ENCODE measurements around the gene CYBA. TPM values are rescaled to one million over a fixed set of nuclear protein-coding genes. Genes with fewer than 3 reads are reported as not detected.

Gene CYBA
- total RNA-seq, 2 donors from 2014 or later = 368 to 389 TPM

DNA sequence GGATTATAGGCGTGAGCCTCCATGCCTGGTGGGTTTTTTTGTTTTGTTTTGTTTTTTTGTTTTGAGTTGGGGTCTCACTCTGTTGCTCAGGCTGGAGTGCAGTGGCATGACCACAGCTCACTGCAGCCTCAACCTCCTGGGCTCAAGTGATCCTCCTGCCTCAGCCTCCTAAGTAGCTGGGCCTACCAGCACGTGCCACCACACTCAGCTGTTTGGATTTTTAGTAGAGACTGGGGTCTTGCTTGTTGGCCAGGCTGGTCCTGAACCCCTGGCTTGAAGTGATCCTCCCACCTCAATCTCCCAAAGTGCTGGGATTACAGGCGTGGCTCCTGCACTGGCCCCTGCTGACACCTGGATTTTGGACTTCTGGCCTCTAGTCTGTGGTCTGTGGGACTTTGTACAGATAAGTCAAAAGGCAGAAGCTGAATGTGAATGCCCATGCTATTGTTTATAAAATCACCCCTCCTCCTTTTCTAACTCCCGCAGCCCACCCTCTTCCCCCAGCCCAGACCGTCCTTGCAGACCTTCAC is 29.8 kb upstream of the CYBA start:
- Histone ChIP-seq H3K27ac (no peak overlapping the region), H3K27me3 (peaks cover 14% of the 10 kb centered on the region), H3K9ac (ENCODE audit: low read depth in 2 of 2, low read length in 2 of 2) (no peak overlapping the region), H3K4me1 (peaks cover 4% of the 10 kb centered on the region), H3K36me3 (no peaks in the 10 kb centered on the region), H3K4me3 (no peak overlapping the region), H3K9me3 (no peaks in the 10 kb centered on the region)
- DNase-seq = no peak
- intact Hi-C loops (cut with DNase I) = no loop called here
- TF ChIP-seq, protein P1, sequence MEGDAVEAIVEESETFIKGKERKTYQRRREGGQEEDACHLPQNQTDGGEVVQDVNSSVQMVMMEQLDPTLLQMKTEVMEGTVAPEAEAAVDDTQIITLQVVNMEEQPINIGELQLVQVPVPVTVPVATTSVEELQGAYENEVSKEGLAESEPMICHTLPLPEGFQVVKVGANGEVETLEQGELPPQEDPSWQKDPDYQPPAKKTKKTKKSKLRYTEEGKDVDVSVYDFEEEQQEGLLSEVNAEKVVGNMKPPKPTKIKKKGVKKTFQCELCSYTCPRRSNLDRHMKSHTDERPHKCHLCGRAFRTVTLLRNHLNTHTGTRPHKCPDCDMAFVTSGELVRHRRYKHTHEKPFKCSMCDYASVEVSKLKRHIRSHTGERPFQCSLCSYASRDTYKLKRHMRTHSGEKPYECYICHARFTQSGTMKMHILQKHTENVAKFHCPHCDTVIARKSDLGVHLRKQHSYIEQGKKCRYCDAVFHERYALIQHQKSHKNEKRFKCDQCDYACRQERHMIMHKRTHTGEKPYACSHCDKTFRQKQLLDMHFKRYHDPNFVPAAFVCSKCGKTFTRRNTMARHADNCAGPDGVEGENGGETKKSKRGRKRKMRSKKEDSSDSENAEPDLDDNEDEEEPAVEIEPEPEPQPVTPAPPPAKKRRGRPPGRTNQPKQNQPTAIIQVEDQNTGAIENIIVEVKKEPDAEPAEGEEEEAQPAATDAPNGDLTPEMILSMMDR (IDR thresholded peaks at IDR 0.05) = no peak

DNA sequence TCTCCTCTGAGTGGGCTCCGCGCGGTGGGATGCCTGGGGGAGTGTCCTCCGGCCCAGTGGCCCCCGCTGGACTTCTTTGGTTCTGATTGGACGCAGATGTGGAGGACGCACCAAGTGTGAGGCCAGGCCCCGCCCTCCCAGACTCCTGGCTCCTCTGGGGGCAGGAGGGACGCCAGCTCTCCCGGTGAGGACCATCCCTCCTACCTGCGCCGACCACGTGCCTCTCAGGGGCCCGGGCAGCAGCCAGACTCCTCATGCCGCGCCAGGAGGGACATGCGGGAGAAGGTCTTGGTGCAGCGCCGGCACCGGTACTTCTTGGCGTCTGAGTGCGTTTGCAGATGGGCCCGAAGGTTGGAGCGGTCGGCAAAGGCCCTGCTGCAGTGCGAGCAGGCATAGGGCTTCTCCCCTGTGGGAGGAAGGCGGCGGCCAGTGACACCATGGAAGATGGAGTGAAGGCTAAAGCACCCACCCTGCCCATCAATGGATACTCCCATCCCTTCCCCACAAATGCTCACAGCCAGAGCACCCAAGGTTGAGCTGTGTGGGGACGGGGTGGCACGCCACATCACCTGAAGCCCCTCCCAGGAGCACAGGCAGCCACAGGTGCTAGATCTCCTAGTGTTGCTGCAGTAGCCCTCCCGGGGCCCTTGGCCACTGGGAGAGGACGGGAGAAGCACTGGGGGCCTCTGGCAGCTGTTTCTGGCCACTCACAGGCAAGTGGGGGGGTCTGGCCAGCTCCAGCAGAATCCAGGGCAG is 27.5 kb upstream of the CYBA start:
- DNase-seq = no peak
- TF ChIP-seq, protein P1 (IDR thresholded peaks at IDR 0.05) = no peak
- Histone ChIP-seq H3K4me3 (no peak overlapping the region), H3K4me1 (peaks cover 4% of the 10 kb centered on the region), H3K36me3 (no peaks in the 10 kb centered on the region), H3K9ac (ENCODE audit: low read depth in 2 of 2, low read length in 2 of 2) (no peak overlapping the region), H3K9me3 (no peaks in the 10 kb centered on the region), H3K27ac (no peak overlapping the region), H3K27me3 (peaks cover 8% of the 10 kb centered on the region)
- intact Hi-C loops (cut with DNase I) = no loop called here

DNA sequence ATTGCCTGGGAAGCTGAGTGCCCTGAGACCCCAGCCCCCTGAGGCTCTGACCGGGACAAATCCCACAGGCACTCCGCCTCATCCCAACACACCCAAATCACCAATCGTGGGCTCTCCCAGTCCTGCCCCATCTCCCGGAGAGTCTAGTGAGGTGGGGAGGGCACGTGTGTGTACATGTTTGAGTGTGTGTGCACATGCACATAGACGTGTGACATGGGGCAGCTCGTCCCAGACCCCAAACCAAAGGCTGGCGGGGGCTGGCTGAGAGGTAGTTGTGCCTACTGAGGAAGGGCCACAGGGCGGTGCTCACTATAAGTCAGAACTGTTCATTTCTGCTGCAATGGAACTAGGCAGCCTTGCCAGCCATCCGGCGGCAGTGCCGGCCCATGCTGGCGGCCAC is 26.9 kb upstream of the CYBA start:
- no peak overlapping the region for H3K4me3 ChIP-seq
- no peaks in the 10 kb centered on the region for H3K9me3 ChIP-seq
- no peak overlapping the region for H3K27ac ChIP-seq
- H3K4me1 ChIP-seq = peaks cover 4% of the 10 kb centered on the region
- DNase-seq = no peak
- H3K9ac ChIP-seq (ENCODE audit: low read depth in 2 of 2, low read length in 2 of 2) = no peak overlapping the region
- intact Hi-C loops (cut with DNase I) = no loop called here
- H3K27me3 ChIP-seq = peaks cover 8% of the 10 kb centered on the region
- TF ChIP-seq, protein P1 (IDR thresholded peaks at IDR 0.05) = no peak
- H3K36me3 ChIP-seq = no peaks in the 10 kb centered on the region

DNA sequence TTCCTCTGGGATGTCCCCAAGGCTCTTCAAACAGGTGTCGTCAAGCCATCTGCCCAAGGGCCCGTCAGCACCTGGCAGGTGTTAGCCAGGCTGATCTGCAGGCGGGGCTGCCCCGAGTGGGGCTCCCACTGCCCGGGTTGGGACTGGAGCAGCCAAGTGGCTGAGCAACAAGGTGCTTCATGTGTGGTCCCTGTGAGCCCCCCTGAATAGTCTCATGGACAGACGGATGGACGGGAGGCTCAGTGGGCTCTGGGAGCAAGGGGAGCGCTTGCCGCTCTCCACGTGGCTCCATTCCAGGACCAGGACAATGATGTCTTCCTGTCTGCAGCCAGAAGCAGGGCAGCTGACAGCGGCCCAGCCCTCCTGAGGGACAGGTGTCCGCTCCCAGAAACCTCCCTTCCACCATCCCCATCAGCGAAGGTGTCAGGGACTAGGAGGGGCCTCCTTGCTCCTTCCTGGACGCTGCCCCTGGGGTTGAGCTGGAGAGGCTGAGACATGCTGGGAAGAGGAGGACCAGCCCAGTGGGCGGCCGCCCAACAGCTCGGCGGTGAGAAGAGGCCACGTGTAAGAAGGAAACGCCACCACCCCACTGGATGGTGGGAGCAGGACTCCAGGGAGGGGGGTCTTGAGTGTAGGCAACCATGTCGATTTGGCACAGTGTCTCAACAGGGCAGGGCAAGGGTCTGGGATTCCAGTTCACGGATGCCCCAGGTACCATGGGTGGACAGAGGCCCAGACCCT is 25.8 kb upstream of the CYBA start:
- Histone ChIP-seq H3K9me3 (no peaks in the 10 kb centered on the region), H3K9ac (ENCODE audit: low read depth in 2 of 2, low read length in 2 of 2) (no peak overlapping the region), H3K27me3 (peaks cover 8% of the 10 kb centered on the region), H3K4me3 (no peak overlapping the region), H3K4me1 (peaks cover 4% of the 10 kb centered on the region), H3K36me3 (no peaks in the 10 kb centered on the region), H3K27ac (no peak overlapping the region)
- TF ChIP-seq, protein P1 (IDR thresholded peaks at IDR 0.05) = no peak
- intact Hi-C loops (cut with DNase I) = no loop called here
- DNase-seq = no peak

DNA sequence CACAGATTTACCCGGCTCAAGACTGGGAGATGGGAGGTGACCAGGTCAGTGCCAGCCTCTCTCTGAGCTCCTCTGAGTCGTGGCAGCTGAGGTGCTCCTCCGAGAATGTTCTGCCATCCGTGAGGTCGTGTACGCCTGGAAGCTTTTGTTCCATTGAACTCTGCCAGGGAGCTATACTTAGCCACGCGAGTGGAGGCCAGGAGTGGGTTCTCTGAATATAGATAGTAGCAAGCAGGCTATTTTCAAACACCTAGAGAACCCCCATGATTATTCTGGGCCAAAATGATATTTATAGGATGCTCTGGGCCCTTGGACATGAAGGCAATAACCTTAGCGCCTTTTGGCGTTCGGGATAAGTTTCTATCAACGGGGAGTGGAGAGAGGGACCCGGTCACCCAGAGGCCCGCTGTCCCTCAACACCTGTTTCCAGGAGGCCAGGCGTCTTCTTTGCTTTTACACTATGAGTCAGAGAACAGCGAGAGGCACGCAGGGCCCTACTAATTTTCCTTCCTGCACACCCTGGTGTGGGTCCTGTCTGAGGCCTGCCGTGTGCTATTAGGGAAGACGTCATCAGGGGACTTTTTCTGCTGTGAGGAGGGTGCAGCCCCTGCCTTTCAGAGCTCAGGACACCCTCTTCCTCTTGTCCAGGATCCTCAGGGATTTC is 23.0 kb upstream of the CYBA start:
- TF ChIP-seq, protein P1 (IDR thresholded peaks at IDR 0.05) = no peak

More for the DNA sequence above, 23.0 kb upstream of the CYBA start:
- Histone ChIP-seq H3K4me1 (no peaks in the 10 kb centered on the region), H3K27me3 (peaks cover 8% of the 10 kb centered on the region), H3K9me3 (no peaks in the 10 kb centered on the region), H3K4me3 (no peak overlapping the region), H3K9ac (ENCODE audit: low read depth in 2 of 2, low read length in 2 of 2) (no peak overlapping the region), H3K27ac (no peak overlapping the region), H3K36me3 (no peaks in the 10 kb centered on the region)
- no peak for DNase-seq
- intact Hi-C loops (cut with DNase I) = no loop called here
